HepG2 (cell line): ENCODE results near the gene SLC35B2. TPM values are rescaled to one million over a fixed set of nuclear protein-coding genes. Genes with fewer than 3 reads are reported as not detected.

Source experiments
- AGO1 ChIP-seq: fragments of 200-400 bp; formaldehyde crosslinking; IDR thresholded peaks from 2 replicates; pipeline ENCODE4 v1.6.1; 2017; ENCODE audit warnings: mild to moderate bottlenecking, low read depth, low read length, moderate library complexity; ENCODE audit not compliant: poor library complexity, severe bottlenecking
- AGO2 ChIP-seq: fragments of 200-400 bp; formaldehyde crosslinking; optimal IDR thresholded peaks from 2 replicates; pipeline ENCODE3; 2017; ENCODE audit warnings: mild to moderate bottlenecking, low read depth, low read length, moderate library complexity
- CREB1 ChIP-seq, 2 experiments: fragments of 450-650 bp in 1 of 2; IDR thresholded peaks; 2 replicates each; pipeline ENCODE4 v1.6.1; 2016 to 2017; ENCODE audit warnings: control low read depth in 1 of 2, mild to moderate bottlenecking in 1 of 2, missing compliant biosample characterization in 1 of 2, missing genetic modification characterization in 1 of 2
- GATA4 ChIP-seq: sonication (generic); IDR thresholded peaks from 2 replicates; pipeline ENCODE4 v1.6.1; 2016; ENCODE audit warnings: antibody characterized with exemption, low read depth, borderline replicate concordance
- GFI1 ChIP-seq: sonication (generic); formaldehyde crosslinking; IDR thresholded peaks from 2 replicates; pipeline ENCODE4 v1.5.0; 2020; ENCODE audit warnings: missing genetic modification reagents, mild to moderate bottlenecking, borderline replicate concordance
- HNF1B ChIP-seq: sonication (generic); formaldehyde crosslinking; IDR thresholded peaks from 2 replicates; pipeline ENCODE4 v1.5.1; 2020; ENCODE audit warnings: mild to moderate bottlenecking, moderate library complexity, missing genetic modification reagents
- HOXA5 ChIP-seq: sonication (generic); formaldehyde crosslinking; IDR thresholded peaks from 2 replicates; pipeline ENCODE4 v1.4.0; 2020; ENCODE audit warnings: missing genetic modification reagents
- KLF11 ChIP-seq: IDR thresholded peaks from 2 replicates; pipeline ENCODE4 v1.6.1; 2016; ENCODE audit warnings: missing compliant biosample characterization
- MXD1 ChIP-seq: sonication (generic); formaldehyde crosslinking; IDR thresholded peaks from 2 replicates; pipeline ENCODE4 v1.4.0; 2020; ENCODE audit warnings: mild to moderate bottlenecking, missing genetic modification reagents
- NFIC ChIP-seq: IDR thresholded peaks from 2 replicates; pipeline ENCODE4 v1.6.1; 2012; ENCODE audit warnings: mild to moderate bottlenecking, low read length, inconsistent platforms
- NR1H2 ChIP-seq: sonication (generic); formaldehyde crosslinking; IDR thresholded peaks from 2 replicates; pipeline ENCODE4 v1.8.1; 2022; ENCODE audit warnings: low read depth, missing genetic modification reagents, borderline replicate concordance
- PCBP2 ChIP-seq: fragments of 200-400 bp; formaldehyde crosslinking; optimal IDR thresholded peaks from 2 replicates; pipeline ENCODE3; 2018; ENCODE audit warnings: low read length, low read depth; ENCODE audit not compliant: poor library complexity, severe bottlenecking
- POLR2AphosphoS5 ChIP-seq: IDR thresholded peaks from 2 replicates; pipeline ENCODE4 v1.6.1; 2012; ENCODE audit warnings: low read depth, low read length
- RAD51 ChIP-seq: fragments of 450-650 bp; IDR thresholded peaks from 2 replicates; pipeline ENCODE4 v1.6.1; 2016; ENCODE audit warnings: borderline replicate concordance
- SALL1 ChIP-seq: sonication (generic); formaldehyde crosslinking; IDR thresholded peaks from 2 replicates; pipeline ENCODE4 v1.8.0; 2022; ENCODE audit warnings: mild to moderate bottlenecking, missing genetic modification reagents
- SMARCE1 ChIP-seq: fragments of 450-650 bp; IDR thresholded peaks from 2 replicates; pipeline ENCODE4 v1.6.1; 2017; ENCODE audit warnings: borderline replicate concordance
- SNAPC2 ChIP-seq: sonication (generic); formaldehyde crosslinking; IDR thresholded peaks from 2 replicates; pipeline ENCODE4 v1.8.1; 2022; ENCODE audit warnings: mild to moderate bottlenecking, missing genetic modification reagents
- SRSF9 ChIP-seq: fragments of 200-400 bp; formaldehyde crosslinking; IDR thresholded peaks from 2 replicates; pipeline ENCODE4 v1.6.1; 2018; ENCODE audit warnings: borderline replicate concordance, mild to moderate bottlenecking, low read depth, low read length; ENCODE audit not compliant: insufficient read depth, poor library complexity, severe bottlenecking
- ZBTB8A ChIP-seq: sonication (generic); formaldehyde crosslinking; IDR thresholded peaks from 2 replicates; pipeline ENCODE4 v1.4.0; 2020; ENCODE audit warnings: mild to moderate bottlenecking, low read depth, missing genetic modification reagents, borderline replicate concordance
- ZNF12 ChIP-seq: sonication (generic); formaldehyde crosslinking; IDR thresholded peaks from 2 replicates; pipeline ENCODE4 v1.5.0; 2020; ENCODE audit warnings: missing genetic modification reagents
- ZNF326 ChIP-seq: sonication (generic); formaldehyde crosslinking; IDR thresholded peaks from 2 replicates; pipeline ENCODE4 v1.4.0; 2020; ENCODE audit warnings: missing genetic modification reagents, borderline replicate concordance
- ZNF362 ChIP-seq: sonication (generic); formaldehyde crosslinking; IDR thresholded peaks from 2 replicates; pipeline ENCODE4 v1.4.0; 2020; ENCODE audit warnings: missing genetic modification reagents, mild to moderate bottlenecking, borderline replicate concordance
- ZNF446 ChIP-seq: sonication (generic); formaldehyde crosslinking; IDR thresholded peaks from 2 replicates; pipeline ENCODE4 v1.5.0; 2020; ENCODE audit warnings: mild to moderate bottlenecking, missing genetic modification reagents
- ZNF556 ChIP-seq: sonication (generic); formaldehyde crosslinking; IDR thresholded peaks from 2 replicates; pipeline ENCODE4 v1.4.0; 2020; ENCODE audit warnings: mild to moderate bottlenecking, missing genetic modification reagents, borderline replicate concordance
- ZNF562 ChIP-seq: sonication (generic); formaldehyde crosslinking; IDR thresholded peaks from 2 replicates; pipeline ENCODE4 v1.8.0; 2022; ENCODE audit warnings: missing genetic modification reagents, borderline replicate concordance
- ZNF720 ChIP-seq: sonication (generic); formaldehyde crosslinking; IDR thresholded peaks from 2 replicates; pipeline ENCODE4 v1.4.0; 2020; ENCODE audit warnings: missing genetic modification reagents
- ZNF777 ChIP-seq: sonication (generic); formaldehyde crosslinking; IDR thresholded peaks from 2 replicates; pipeline ENCODE4 v1.4.0; 2020; ENCODE audit warnings: missing genetic modification reagents
- ZNF780A ChIP-seq: sonication (generic); formaldehyde crosslinking; IDR thresholded peaks from 2 replicates; pipeline ENCODE4 v1.8.0; 2022; ENCODE audit warnings: mild to moderate bottlenecking, missing genetic modification reagents, moderate library complexity
- polyA plus RNA-seq, 8 experiments: library from polyadenylated mRNA; depleted of rRNA in 3 of 8; stranded (reverse) in 7 of 8; unstranded in 1 of 8; fragments of >200 nt; fragmentation: Illumina TruSeq in 4 of 8; extraction: Trizol in 4 of 8; gene quantifications; 2 replicates each; pipeline versions ENCODE4 v1.2.1 to v1.2.3, GENCODE V29; 2011 to 2016; ENCODE audit warnings: low read depth in 4 of 8, missing spikeins in 1 of 8, mixed read lengths in 1 of 8; ENCODE audit not compliant: insufficient read depth in 1 of 8
- total RNA-seq, 5 experiments: library from RNA; depleted of rRNA; stranded (reverse); fragments of >200 nt; fragmentation: Illumina TruSeq; extraction: Trizol; gene quantifications; 2 replicates each; pipeline ENCODE4 v1.2.3, GENCODE V29; 2016; ENCODE audit warnings: low read depth in 1 of 5

SLC35B2 gene
- total and polyA plus RNA-seq, 2 of the 13 experiments (the other 11 are each of a cell fraction or from before 2014, with no cell fraction given): 61.1 to 148 TPM

- TF ChIP-seq MXD1 (CRISPR knock-in tag) (no peak), RAD51 (no peak), PCBP2 (no peak), ZNF780A (peak; percentile 22; the same call in 1 of the 2 replicates), SNAPC2 (CRISPR knock-in tag) (no peak; the same call in none of the 2 replicates), ZNF562 (CRISPR knock-in tag) (no peak), SALL1 (CRISPR knock-in tag) (peak; percentile 70), POLR2AphosphoS5 (peak; percentile 100), KLF11 (CRISPR knock-in tag) (0 out of 2 replicates have a peak, but pooled peaks have one; percentile 67), ZNF556 (CRISPR knock-in tag) (0 out of 2 replicates have a peak, but pooled peaks have one; percentile 73), ZNF446 (peak; percentile 89), ZBTB8A (CRISPR knock-in tag) (no peak; the same call in 1 of the 2 replicates), SRSF9 (no peak), ZNF720 (no peak), NR1H2 (no peak), ZNF12 (CRISPR knock-in tag) (peak; percentile 66), CREB1 (IDR thresholded peaks at IDR 0.05) (peak; percentile 92), CREB1 (CRISPR knock-in tag; IDR thresholded peaks at IDR 0.05) (peak; percentile 84), HNF1B (CRISPR knock-in tag) (peak; percentile 48; the same call in 1 of the 2 replicates), HOXA5 (CRISPR knock-in tag) (peak; percentile 92), ZNF326 (CRISPR knock-in tag) (no peak), SMARCE1 (no peak), ZNF362 (CRISPR knock-in tag) (peak; percentile 71; the same call in 1 of the 2 replicates), ZNF777 (CRISPR knock-in tag) (peak; percentile 63), GATA4 (peak; percentile 92), NFIC (0 out of 2 replicates have a peak, but pooled peaks have one; percentile 63), AGO1 (no peak), GFI1 (no peak; the same call in 1 of the 2 replicates), AGO2 (no peak)
Observed at GRCh38 chr6:44246663-44247337, 10.5 kb downstream of the SLC35B2 start, which contains the start of gene HSP90AB1 (continued).
